ENCODE measurements around the gene SOWAHC.
A peak's percentile ranks its signal among the peaks of the same experiment; 100 is the strongest.
"Not testable (repeated sequence)": the region's sequence is repeated elsewhere in the genome, so short reads cannot be mapped to it uniquely, and the experiment has no call there.

The SOWAHC gene

GRCh38 chr2:109613922-109614714, at the start of gene SOWAHC, which contains the start of gene SEPTIN10:
Gene SOWAHC (plus strand): TSS chr2:109614364. CDS start chr2:109614490, 126 bp downstream.
Gene SEPTIN10 (minus strand): TSS chr2:109613966. CDS start chr2:109613827, 139 bp downstream.
- DNase-seq: peak; percentile 90

GRCh38 chr2:109575373-109575772, 38.8 kb upstream of the SOWAHC start:
- DNase-seq: no peak

GRCh38 chr2:109577630-109578029, 36.5 kb upstream of the SOWAHC start:
- DNase-seq: not testable (repeated sequence)

- DNase-seq: no peak
Measured at GRCh38 chr2:109582928-109583895, 31.0 kb upstream of the SOWAHC start.

- no peak for DNase-seq
Measured at GRCh38 chr2:109586687-109587086, 27.5 kb upstream of the SOWAHC start.

- DNase-seq: no peak
Measured at GRCh38 chr2:109591206-109591605, 23.0 kb upstream of the SOWAHC start.

- DNase-seq: no peak
Measured at GRCh38 chr2:109592905-109593304, 21.3 kb upstream of the SOWAHC start.

- no peak for DNase-seq
Measured at GRCh38 chr2:109594246-109594885, 19.8 kb upstream of the SOWAHC start.

- no peak for DNase-seq
Measured at GRCh38 chr2:109595644-109596043, 18.5 kb upstream of the SOWAHC start.

GRCh38 chr2:109597283-109597682, 16.9 kb upstream of the SOWAHC start:
- no peak for DNase-seq

- no peak for DNase-seq
Measured at GRCh38 chr2:109601783-109602182, 12.4 kb upstream of the SOWAHC start.

GRCh38 chr2:109602617-109603188, 11.5 kb upstream of the SOWAHC start:
- DNase-seq: no peak

GRCh38 chr2:109604597-109604996, 9.6 kb upstream of the SOWAHC start:
- no peak for DNase-seq

GRCh38 chr2:109607766-109608165, 6.4 kb upstream of the SOWAHC start:
- no peak for DNase-seq

- no peak for DNase-seq
Measured at GRCh38 chr2:109609352-109610024, 4.7 kb upstream of the SOWAHC start.

GRCh38 chr2:109611467-109612095, 2.6 kb upstream of the SOWAHC start:
- DNase-seq: no peak

- DNase-seq: peak; percentile 48
Measured at GRCh38 chr2:109613081-109613921, 863 bp upstream of the SOWAHC start.

GRCh38 chr2:109614715-109615636, 812 bp downstream of the SOWAHC start:
- DNase-seq: no peak

- no peak for DNase-seq
Measured at GRCh38 chr2:109615637-109616144, 1.5 kb downstream of the SOWAHC start.

All from RPMI8226 (cell line).